ENCODE data around the gene PTPRN2.

Gene PTPRN2

GRCh38 chr7:157813741-157814661, 773.6 kb downstream of the PTPRN2 start:
- no peak for DNase-seq

- DNase-seq: no peak
These were observed 774.6 kb downstream of the PTPRN2 start for GRCh38 chr7:157813053-157813452.

- DNase-seq: no peak
These were observed 775.7 kb downstream of the PTPRN2 start for GRCh38 chr7:157811946-157812345.

- DNase-seq: no peak
These were observed 777.5 kb downstream of the PTPRN2 start for GRCh38 chr7:157809863-157810851.

GRCh38 chr7:157809154-157809862, 778.3 kb downstream of the PTPRN2 start:
- no peak for DNase-seq

- no peak for DNase-seq
These were observed 779.6 kb downstream of the PTPRN2 start for GRCh38 chr7:157808042-157808441.

- DNase-seq: no peak
These were observed 780.1 kb downstream of the PTPRN2 start for GRCh38 chr7:157807510-157807909.

- no peak for DNase-seq
These were observed 780.9 kb downstream of the PTPRN2 start for GRCh38 chr7:157806711-157807110.

GRCh38 chr7:157805713-157806112, 781.9 kb downstream of the PTPRN2 start:
- no peak for DNase-seq

GRCh38 chr7:157803906-157804305, 783.7 kb downstream of the PTPRN2 start:
- DNase-seq: no peak

- no peak for DNase-seq
These were observed 785.5 kb downstream of the PTPRN2 start for GRCh38 chr7:157801971-157802675.

- DNase-seq: no peak
These were observed 786.5 kb downstream of the PTPRN2 start for GRCh38 chr7:157801113-157801512.

GRCh38 chr7:157800281-157800680, 787.3 kb downstream of the PTPRN2 start:
- no peak for DNase-seq

GRCh38 chr7:157799076-157799685, 788.4 kb downstream of the PTPRN2 start:
- no peak for DNase-seq

GRCh38 chr7:157797361-157797760, 790.3 kb downstream of the PTPRN2 start:
- DNase-seq: no peak

GRCh38 chr7:157796846-157797245, 790.8 kb downstream of the PTPRN2 start:
- no peak for DNase-seq

- no peak for DNase-seq
These were observed 792.0 kb downstream of the PTPRN2 start for GRCh38 chr7:157795643-157796042.

- no peak for DNase-seq
These were observed 792.4 kb downstream of the PTPRN2 start for GRCh38 chr7:157795199-157795598.

- DNase-seq: no peak
These were observed 792.9 kb downstream of the PTPRN2 start for GRCh38 chr7:157794746-157795065.

GRCh38 chr7:157793973-157794745, 793.5 kb downstream of the PTPRN2 start:
- DNase-seq: no peak

- DNase-seq: no peak
These were observed 794.6 kb downstream of the PTPRN2 start for GRCh38 chr7:157793087-157793353.
